Effector memory CD4-positive, alpha-beta T cell (primary cell): ENCODE data around the gene FDX1.
A peak's percentile ranks its signal among the peaks of the same experiment; 100 is the strongest.
"Not testable (repeated sequence)": the region's sequence is repeated elsewhere in the genome, so short reads cannot be mapped to it uniquely, and the experiment has no call there.

Experiments
- DNase-seq, 3 donors: peaks; one replicate each; pipeline ENCODE4 v3.0.0-alpha.2; 2020
- H3K27ac ChIP-seq: 2 replicates; pipeline ENCODE4 v1.7.0; 2013; ENCODE audit warnings: mild to moderate bottlenecking, low read length, moderate library complexity; ENCODE audit not compliant: insufficient read depth, poor library complexity, severe bottlenecking
- H3K27me3 ChIP-seq: replicated peaks from 2 replicates; pipeline ENCODE4 v1.7.0; 2013; ENCODE audit warnings: mild to moderate bottlenecking, low read length; ENCODE audit not compliant: insufficient read depth, control insufficient read depth, poor library complexity, severe bottlenecking
- H3K36me3 ChIP-seq: 2 replicates; pipeline ENCODE4 v1.7.0; 2013; ENCODE audit warnings: mild to moderate bottlenecking, low read length, moderate library complexity; ENCODE audit not compliant: control insufficient read depth, insufficient read depth
- H3K4me1 ChIP-seq: 2 replicates; pipeline ENCODE4 v1.7.0; 2013; ENCODE audit warnings: low read length, mild to moderate bottlenecking; ENCODE audit not compliant: control insufficient read depth, insufficient read depth, poor library complexity, severe bottlenecking
- H3K4me3 ChIP-seq: 2 replicates; pipeline ENCODE4 v1.7.0; 2013; ENCODE audit warnings: low read length, low read depth, mild to moderate bottlenecking; ENCODE audit not compliant: insufficient read depth, poor library complexity, severe bottlenecking
- H3K9me3 ChIP-seq: 2 replicates; pipeline ENCODE4 v1.7.0; 2013; ENCODE audit warnings: mild to moderate bottlenecking, low read length, moderate library complexity; ENCODE audit not compliant: control insufficient read depth
- total RNA-seq, 3 donors: gene quantifications; one replicate each; lab custom pipeline; 2026; lab: John Stamatoyannopoulos, UW

The FDX1 gene, protein sequence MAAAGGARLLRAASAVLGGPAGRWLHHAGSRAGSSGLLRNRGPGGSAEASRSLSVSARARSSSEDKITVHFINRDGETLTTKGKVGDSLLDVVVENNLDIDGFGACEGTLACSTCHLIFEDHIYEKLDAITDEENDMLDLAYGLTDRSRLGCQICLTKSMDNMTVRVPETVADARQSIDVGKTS
- 17.6 to 36.5 (median 19.6) reads per million in 3 donors for total RNA-seq

DNA sequence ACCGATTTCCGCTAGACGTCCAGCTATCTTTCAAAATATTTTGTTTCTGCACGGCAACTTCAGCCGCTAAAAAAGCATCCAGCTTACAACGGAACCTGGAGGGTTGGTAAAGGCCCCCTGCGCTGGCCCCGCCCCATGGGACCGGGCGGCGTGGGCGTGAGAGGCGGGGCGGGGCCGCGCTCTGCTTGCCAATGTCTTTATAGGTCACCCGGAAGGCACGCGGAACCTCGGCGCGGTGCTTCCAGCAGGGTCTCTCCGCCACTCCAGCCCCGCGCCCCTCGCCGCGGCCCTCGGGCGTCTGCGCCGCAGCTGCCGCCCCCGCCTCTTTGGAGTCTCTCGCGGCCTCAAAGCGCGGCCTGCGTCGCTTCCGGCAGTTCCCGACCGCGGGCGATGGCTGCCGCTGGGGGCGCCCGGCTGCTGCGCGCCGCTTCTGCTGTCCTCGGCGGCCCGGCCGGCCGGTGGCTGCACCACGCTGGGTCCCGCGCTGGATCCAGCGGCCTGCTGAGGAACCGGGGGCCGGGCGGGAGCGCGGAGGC is at the start of gene FDX1:
FDX1 (plus strand) TSS at position 218 of the 536 bp plus-strand sequence; CDS start at position 391, 173 bp downstream.
- H3K36me3 ChIP-seq = no peaks in the 10 kb centered on the region
- no peaks in the 10 kb centered on the region for H3K9me3 ChIP-seq
- peak within 1 kb of the TSS; percentile 97 for H3K4me3 ChIP-seq
- no peaks in the 10 kb centered on the region for H3K27me3 ChIP-seq
- H3K4me1 ChIP-seq = peaks cover 13% of the 10 kb centered on the region
- peak within 1 kb of the TSS; percentile 82 for H3K27ac ChIP-seq
- DNase-seq = peak; percentile 74 to 76 (median 74)

DNA sequence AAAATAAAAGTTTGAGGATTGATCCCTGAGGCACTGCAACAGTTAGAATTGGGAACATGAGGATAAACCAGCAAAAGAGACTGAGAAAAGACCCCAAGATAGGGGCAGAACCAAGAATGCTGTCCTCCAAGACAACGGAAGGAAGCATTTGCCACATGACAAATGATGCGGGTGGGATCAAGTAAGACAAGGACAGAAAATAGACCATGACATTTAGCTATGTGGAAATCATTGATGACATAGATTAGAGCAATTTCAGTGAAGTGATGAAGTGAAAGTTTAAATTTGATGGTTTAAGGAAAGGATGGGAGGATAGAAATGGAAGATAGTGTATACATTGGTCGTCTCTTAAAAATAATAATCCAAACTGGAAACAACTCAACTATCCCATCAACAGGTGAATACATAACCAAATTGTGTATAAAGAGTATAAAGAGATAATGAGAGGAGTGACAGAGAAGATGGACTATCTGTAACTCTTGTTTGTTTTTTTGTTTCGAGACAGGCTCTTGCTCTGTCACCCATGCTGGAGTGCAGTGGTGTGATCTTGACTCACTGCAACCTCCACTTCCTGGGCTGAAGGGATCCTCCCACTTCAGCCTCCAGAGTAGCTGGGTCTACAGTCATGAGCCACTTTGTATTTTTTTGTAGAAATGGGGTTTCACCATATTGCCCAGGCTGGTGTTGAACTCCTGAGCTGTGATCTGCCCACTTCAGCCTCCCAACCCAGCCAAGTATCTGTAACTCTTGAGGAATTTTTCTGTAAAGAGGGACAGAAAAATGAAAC is 48.7 kb upstream of the FDX1 start:
- Histone ChIP-seq H3K27ac (no peak overlapping the region), H3K27me3 (no peaks in the 10 kb centered on the region), H3K36me3 (no peaks in the 10 kb centered on the region), H3K9me3 (no peaks in the 10 kb centered on the region), H3K4me3 (no peak overlapping the region), H3K4me1 (no peaks in the 10 kb centered on the region)
- DNase-seq = no peak

DNA sequence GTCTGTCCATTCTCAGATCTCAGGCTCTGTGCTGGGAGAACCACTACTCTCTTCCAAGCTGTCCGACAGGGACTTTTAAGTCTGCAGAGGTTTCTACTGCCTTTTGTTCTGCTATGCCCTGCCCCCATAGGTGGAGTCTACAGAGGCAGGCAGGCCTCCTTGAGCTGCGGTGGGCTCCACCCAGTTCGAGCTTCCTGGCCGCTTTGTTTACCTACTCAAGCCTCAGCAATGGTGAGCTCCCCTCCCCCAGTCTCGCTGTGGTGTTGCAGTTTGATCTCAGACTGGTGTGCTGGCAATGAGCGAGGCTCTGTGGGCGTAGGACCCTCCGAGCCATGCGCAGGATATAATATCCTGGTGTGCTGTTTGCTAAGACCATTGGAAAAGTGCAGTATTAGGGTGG is 41.5 kb upstream of the FDX1 start:
- H3K27ac ChIP-seq, H3K4me1 ChIP-seq, H3K4me3 ChIP-seq, DNase-seq, H3K36me3 ChIP-seq, H3K27me3 ChIP-seq, H3K9me3 ChIP-seq: not testable (repeated sequence)

DNA sequence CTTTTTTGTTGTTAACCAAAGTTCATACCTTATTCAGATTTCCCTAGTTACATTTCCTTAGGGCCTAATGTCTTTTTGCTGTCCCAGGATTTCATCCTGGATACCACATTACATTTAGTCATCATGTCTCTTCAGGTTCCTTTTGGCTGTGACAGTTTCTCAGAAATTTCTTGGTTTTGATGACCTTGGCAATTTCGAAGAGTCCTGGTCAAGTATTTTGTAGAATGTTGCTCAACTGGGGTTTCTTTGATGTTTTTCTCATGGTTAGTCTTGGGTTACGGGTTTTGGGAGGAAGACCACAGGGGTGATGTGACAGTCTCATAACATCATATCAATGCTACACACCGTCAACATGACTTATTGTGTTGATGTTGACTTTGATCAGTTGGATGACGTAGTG is 39.8 kb upstream of the FDX1 start:
- H3K36me3 ChIP-seq = no peaks in the 10 kb centered on the region

DNA sequence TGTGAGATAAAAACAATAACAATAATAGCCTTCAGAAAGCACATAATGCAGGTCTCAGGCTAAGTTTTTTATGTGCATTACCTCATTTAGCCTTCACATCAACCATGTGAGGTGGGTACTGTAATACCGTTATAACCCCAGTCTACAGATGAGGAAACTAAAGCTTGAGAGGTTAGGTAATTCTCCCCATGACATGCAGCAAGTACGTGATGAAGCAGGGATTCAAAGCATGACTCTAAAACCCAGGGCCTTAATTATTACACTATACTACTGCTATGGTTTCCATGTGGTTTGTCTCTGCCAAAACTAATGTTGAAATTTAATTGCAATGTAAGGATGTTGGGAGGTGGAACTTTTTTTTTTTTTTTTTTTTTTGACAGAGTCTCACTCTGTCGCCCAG is 37.7 kb upstream of the FDX1 start:
- no peak overlapping the region for H3K4me3 ChIP-seq
- DNase-seq = no peak
- no peaks in the 10 kb centered on the region for H3K36me3 ChIP-seq
- no peaks in the 10 kb centered on the region for H3K4me1 ChIP-seq
- no peaks in the 10 kb centered on the region for H3K9me3 ChIP-seq
- H3K27ac ChIP-seq = no peak overlapping the region
- H3K27me3 ChIP-seq = no peaks in the 10 kb centered on the region

More for the DNA sequence above, 39.8 kb upstream of the FDX1 start:
- no peaks in the 10 kb centered on the region for H3K4me1 ChIP-seq
- no peaks in the 10 kb centered on the region for H3K9me3 ChIP-seq
- no peak overlapping the region for H3K4me3 ChIP-seq
- H3K27ac ChIP-seq = no peak overlapping the region
- DNase-seq = no peak
- no peaks in the 10 kb centered on the region for H3K27me3 ChIP-seq

DNA sequence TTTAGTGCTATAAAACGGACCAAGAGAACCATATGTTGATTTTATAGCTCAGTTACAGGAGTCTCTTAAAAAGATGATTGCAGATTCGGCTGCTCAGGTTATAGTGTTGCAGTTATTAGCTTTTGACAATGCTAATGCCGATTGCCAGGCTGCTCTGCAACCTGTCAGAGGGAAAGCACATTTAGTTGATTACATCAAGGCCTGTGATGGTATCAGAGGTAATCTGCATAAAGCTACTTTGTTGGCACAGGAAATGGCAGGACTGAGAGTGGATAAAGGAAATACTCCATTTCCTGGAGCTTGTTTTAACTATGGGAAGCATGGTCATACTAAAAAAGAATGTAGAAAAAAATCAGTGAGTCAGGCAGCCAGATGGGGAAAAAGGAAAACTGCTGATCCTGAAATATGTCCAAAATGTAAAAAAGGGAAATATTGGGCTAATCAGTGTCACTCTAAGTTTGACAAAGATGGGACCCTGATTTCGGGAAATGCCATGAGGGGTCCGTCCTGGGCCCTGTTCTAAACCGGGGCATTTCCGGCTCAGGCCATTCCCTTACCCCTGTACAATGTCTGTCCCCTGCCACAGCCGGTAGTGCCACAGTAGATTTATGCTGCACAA is 32.0 kb upstream of the FDX1 start:
- not testable (repeated sequence) for H3K4me3 ChIP-seq, H3K27me3 ChIP-seq, H3K27ac ChIP-seq, DNase-seq, H3K4me1 ChIP-seq, H3K9me3 ChIP-seq, H3K36me3 ChIP-seq

DNA sequence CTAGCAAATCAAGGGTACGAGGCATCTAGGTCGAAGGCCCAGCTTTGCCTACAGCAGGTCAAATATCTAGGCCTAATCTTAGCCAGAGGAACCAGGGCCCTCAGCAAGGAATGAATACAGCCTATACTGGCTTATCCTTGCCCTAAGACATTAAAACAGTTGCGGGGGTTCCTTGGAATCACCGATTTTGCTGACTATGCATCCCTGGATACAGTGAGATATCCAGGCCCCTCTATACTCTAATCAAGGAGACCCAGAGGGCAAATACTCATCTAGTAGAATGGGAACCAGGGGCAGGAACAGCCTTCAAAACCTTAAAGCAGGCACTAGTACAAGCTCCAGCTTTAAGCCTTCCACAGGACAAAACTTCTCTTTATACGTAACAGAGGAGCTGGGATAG is 26.2 kb upstream of the FDX1 start:
- not testable (repeated sequence) for H3K27ac ChIP-seq, H3K9me3 ChIP-seq, DNase-seq, H3K4me1 ChIP-seq, H3K27me3 ChIP-seq, H3K36me3 ChIP-seq, H3K4me3 ChIP-seq

DNA sequence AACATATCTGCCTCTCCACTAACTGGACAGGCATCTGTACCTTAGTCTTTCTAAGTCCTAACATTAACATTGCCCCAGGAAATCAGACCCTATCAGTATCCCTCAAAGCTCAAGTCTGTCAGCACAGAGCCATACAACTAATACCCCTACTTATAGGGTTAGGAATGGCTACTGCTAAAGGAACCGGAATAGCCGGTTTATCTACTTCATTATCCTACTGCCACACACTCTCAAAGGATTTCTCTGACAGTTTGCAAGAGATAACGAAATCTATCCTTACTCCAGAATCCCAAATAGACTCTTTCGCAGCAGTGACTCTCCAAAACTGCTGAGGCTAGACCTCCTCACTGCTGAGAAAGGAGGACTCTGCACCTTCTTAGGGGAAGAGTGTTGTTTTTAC is 24.1 kb upstream of the FDX1 start:
- not testable (repeated sequence) for H3K4me1 ChIP-seq, H3K27ac ChIP-seq, H3K9me3 ChIP-seq, H3K27me3 ChIP-seq, DNase-seq, H3K36me3 ChIP-seq, H3K4me3 ChIP-seq

DNA sequence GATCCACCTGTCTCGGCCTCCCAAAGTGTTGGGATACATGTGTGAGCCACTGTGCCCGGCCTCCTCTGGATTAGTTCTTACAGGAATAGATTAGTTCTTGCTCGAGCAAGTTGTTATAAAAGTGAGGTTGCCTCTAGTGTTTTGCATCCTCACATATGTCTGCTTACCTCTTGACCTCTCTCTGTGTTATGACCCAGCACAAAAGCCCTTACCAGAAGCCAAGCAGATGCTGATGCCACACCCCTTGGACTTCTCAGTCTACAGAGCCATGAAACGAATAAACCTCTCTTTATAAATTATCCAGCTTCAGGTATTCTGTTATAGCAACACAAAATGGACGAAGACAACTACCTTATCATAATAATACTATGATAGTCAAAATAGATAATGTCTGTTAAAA is 22.4 kb upstream of the FDX1 start:
- no peaks in the 10 kb centered on the region for H3K36me3 ChIP-seq
- H3K27me3 ChIP-seq = no peaks in the 10 kb centered on the region
- H3K27ac ChIP-seq = no peak overlapping the region
- H3K4me1 ChIP-seq = no peaks in the 10 kb centered on the region
- no peak overlapping the region for H3K4me3 ChIP-seq
- no peaks in the 10 kb centered on the region for H3K9me3 ChIP-seq
- no peak for DNase-seq

DNA sequence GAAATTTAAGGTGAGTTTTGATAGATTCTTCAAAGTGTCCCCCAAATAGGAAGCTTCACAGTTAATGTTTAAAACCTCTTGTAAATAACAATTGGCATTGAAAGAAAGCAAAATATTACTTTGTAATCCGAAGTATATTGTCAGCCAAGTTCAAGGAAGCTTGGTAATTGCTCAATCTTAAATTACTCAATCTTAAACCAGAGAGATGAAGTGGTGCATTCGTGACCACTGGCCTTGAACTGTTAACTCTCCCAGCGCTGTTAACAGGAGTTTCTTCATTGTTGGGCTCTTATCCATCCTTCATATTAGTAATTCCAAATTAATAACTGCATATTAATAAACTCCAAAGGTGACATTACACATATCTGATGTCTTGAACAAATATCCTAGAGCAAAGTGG is 20.6 kb upstream of the FDX1 start:
- no peaks in the 10 kb centered on the region for H3K9me3 ChIP-seq
- no peak overlapping the region for H3K27ac ChIP-seq
- no peak overlapping the region for H3K4me3 ChIP-seq
- no peaks in the 10 kb centered on the region for H3K36me3 ChIP-seq
- H3K4me1 ChIP-seq = no peaks in the 10 kb centered on the region
- no peak for DNase-seq
- no peaks in the 10 kb centered on the region for H3K27me3 ChIP-seq
